ENCODE data around the gene BLID. TPM values are rescaled to one million over a fixed set of nuclear protein-coding genes. Genes with fewer than 3 reads are reported as not detected.

Gene BLID
- total RNA-seq, 3 donors from 2014 or later = 2.0 to 2.8 (median 2.4) TPM

- intact Hi-C loops (cut with DNase I; ENCODE audit: low total_unique reads) = no loop called here
- H3K27ac ChIP-seq = peak overlapping the region; percentile 88 to 92
These were observed 13.6 kb downstream of the BLID start for GRCh38 chr11:122102426-122102825.

GRCh38 chr11:122101625-122102291 lies 14.3 kb downstream of the BLID start:
- Histone ChIP-seq H3K36me3 (no peaks in the 10 kb centered on the region), H3K4me3 (peak overlapping the region; percentile 54 to 72 (median 56)), H3K9me3 (no peaks in the 10 kb centered on the region), H3K4me1 (no peaks in the 10 kb centered on the region), H3K27ac (peak overlapping the region; percentile 88 to 92), H3K27me3 (peaks cover 0 to 29% of the 10 kb centered on the region in 2 donors)
- intact Hi-C loops (cut with DNase I; ENCODE audit: low total_unique reads) = no loop called here
- peak in 1 of 2 donors; percentile 62 for DNase-seq (ENCODE audit: low spot score in 2 of 2)
- TF ChIP-seq POLR2A (IDR thresholded peaks at IDR 0.05) (no peak), POLR2AphosphoS5 (IDR thresholded peaks at IDR 0.05) (peak; percentile 24 to 75 (median 43))
- TF ChIP-seq, protein P1, sequence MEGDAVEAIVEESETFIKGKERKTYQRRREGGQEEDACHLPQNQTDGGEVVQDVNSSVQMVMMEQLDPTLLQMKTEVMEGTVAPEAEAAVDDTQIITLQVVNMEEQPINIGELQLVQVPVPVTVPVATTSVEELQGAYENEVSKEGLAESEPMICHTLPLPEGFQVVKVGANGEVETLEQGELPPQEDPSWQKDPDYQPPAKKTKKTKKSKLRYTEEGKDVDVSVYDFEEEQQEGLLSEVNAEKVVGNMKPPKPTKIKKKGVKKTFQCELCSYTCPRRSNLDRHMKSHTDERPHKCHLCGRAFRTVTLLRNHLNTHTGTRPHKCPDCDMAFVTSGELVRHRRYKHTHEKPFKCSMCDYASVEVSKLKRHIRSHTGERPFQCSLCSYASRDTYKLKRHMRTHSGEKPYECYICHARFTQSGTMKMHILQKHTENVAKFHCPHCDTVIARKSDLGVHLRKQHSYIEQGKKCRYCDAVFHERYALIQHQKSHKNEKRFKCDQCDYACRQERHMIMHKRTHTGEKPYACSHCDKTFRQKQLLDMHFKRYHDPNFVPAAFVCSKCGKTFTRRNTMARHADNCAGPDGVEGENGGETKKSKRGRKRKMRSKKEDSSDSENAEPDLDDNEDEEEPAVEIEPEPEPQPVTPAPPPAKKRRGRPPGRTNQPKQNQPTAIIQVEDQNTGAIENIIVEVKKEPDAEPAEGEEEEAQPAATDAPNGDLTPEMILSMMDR (IDR thresholded peaks at IDR 0.05) = peak in 1 of 3 donors; percentile 17

More at GRCh38 chr11:122102426-122102825, 13.6 kb downstream of the BLID start:
- Histone ChIP-seq H3K4me3 (peak overlapping the region in 1 of 3 donors; percentile 72), H3K9me3 (no peaks in the 10 kb centered on the region), H3K27me3 (peaks cover 0 to 27% of the 10 kb centered on the region in 2 donors), H3K4me1 (no peaks in the 10 kb centered on the region), H3K36me3 (no peaks in the 10 kb centered on the region)
- no peak for DNase-seq (ENCODE audit: low spot score in 2 of 2)
- TF ChIP-seq POLR2AphosphoS5 (IDR thresholded peaks at IDR 0.05) (no peak), POLR2A (IDR thresholded peaks at IDR 0.05) (no peak)
- TF ChIP-seq, protein P1 (IDR thresholded peaks at IDR 0.05) = no peak

DNA sequence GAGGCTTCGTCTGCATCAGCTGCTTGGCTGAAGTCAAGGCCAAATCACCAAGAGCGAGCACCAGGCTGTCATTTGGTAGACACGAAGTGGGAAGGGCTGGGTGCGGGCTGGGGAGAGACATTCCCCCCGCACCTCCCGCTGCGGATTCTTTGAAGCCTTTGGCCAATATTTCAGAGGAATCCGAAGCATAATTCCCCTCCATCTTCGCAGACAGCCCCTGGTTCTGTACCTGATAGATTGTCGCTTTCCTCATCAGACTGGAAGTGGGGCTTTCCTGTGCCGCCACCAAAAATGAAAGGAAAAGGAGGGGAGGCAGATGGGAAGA lies 15.3 kb downstream of the BLID start:
- Histone ChIP-seq H3K4me1 (no peaks in the 10 kb centered on the region), H3K27me3 (peaks cover 0 to 29% of the 10 kb centered on the region in 2 donors), H3K4me3 (peak overlapping the region; percentile 54 to 72 (median 56)), H3K9me3 (no peaks in the 10 kb centered on the region), H3K27ac (peak overlapping the region; percentile 88 to 92), H3K36me3 (no peaks in the 10 kb centered on the region)
- TF ChIP-seq POLR2AphosphoS5 (IDR thresholded peaks at IDR 0.05) (peak in 1 of 3 donors; percentile 7), POLR2A (IDR thresholded peaks at IDR 0.05) (no peak)
- intact Hi-C loops (cut with DNase I; ENCODE audit: low total_unique reads) = no loop called here
- peak in 1 of 2 donors; percentile 50 for DNase-seq (ENCODE audit: low spot score in 2 of 2)

GRCh38 chr11:122100037-122100755 lies 15.8 kb downstream of the BLID start:
- intact Hi-C loops (cut with DNase I; ENCODE audit: low total_unique reads) = no loop called here
- peaks cover 0 to 29% of the 10 kb centered on the region in 2 donors for H3K27me3 ChIP-seq
- peak in 1 of 2 donors; percentile 61 for DNase-seq (ENCODE audit: low spot score in 2 of 2)
- no peaks in the 10 kb centered on the region for H3K4me1 ChIP-seq
- H3K4me3 ChIP-seq = peak overlapping the region; percentile 54 to 72 (median 56)
- TF ChIP-seq POLR2AphosphoS5 (IDR thresholded peaks at IDR 0.05) = peak in 1 of 3 donors; percentile 26
- no peak for TF ChIP-seq POLR2A (IDR thresholded peaks at IDR 0.05)
- TF ChIP-seq, protein P1 (IDR thresholded peaks at IDR 0.05) = no peak
- no peaks in the 10 kb centered on the region for H3K36me3 ChIP-seq
- peak overlapping the region; percentile 88 to 92 for H3K27ac ChIP-seq
- H3K9me3 ChIP-seq = no peaks in the 10 kb centered on the region

- Histone ChIP-seq H3K27ac (peak overlapping the region; percentile 88 to 92), H3K27me3 (peaks cover 0 to 29% of the 10 kb centered on the region in 2 donors), H3K9me3 (no peaks in the 10 kb centered on the region), H3K36me3 (no peaks in the 10 kb centered on the region), H3K4me3 (peak overlapping the region; percentile 54 to 72 (median 56)), H3K4me1 (no peaks in the 10 kb centered on the region)
- intact Hi-C loops (cut with DNase I; ENCODE audit: low total_unique reads) = no loop called here
- no peak for DNase-seq (ENCODE audit: low spot score in 2 of 2)
- TF ChIP-seq, protein P1 (IDR thresholded peaks at IDR 0.05) = no peak
- peak in 1 of 3 donors; percentile 39 for TF ChIP-seq POLR2AphosphoS5 (IDR thresholded peaks at IDR 0.05)
These were observed 16.5 kb downstream of the BLID start for GRCh38 chr11:122099374-122100036.
